HEK293 (cell line): Measurements from ENCODE around the gene ACVRL1.

ENCODE experiments used
- CTCF ChIA-PET: fragments of 350-600 bp; formaldehyde crosslinking; extraction: SDS; loops from one replicate; lab custom pipeline; 2021; ENCODE audit warnings: antibody characterized with exemption; lab: Yijun Ruan, JAX
- POLR2A ChIA-PET: fragments of 300-600 bp; formaldehyde crosslinking; extraction: SDS; loops from one replicate; lab custom pipeline; 2020; ENCODE audit warnings: antibody characterized with exemption, inconsistent platforms; lab: Yijun Ruan, JAX
- H3K27ac ChIP-seq: fragments of 200-500 bp; sonication (Bioruptor generic); 2 replicates; pipeline ENCODE4 v1.5.1; 2014; ENCODE audit warnings: low read depth, low read length, control low read depth, inconsistent platforms; ENCODE audit errors: extremely low read depth
- H3K36me3 ChIP-seq, 2 experiments: fragments of 200-500 bp in 1 of 2; sonication (Bioruptor generic) in 1 of 2; 1 replicate in 1 of 2; 2 replicates in 1 of 2; pipeline ENCODE4 v1.5.1; 2014 to 2017; ENCODE audit warnings: inconsistent platforms in 2 of 2, low read length in 2 of 2; ENCODE audit not compliant: control insufficient read depth in 2 of 2, insufficient read depth in 1 of 2
- H3K4me1 ChIP-seq: fragments of 200-500 bp; sonication (Bioruptor generic); 2 replicates; pipeline ENCODE4 v1.5.1; 2014; ENCODE audit warnings: mild to moderate bottlenecking, low read length, inconsistent platforms; ENCODE audit not compliant: control insufficient read depth, insufficient read depth
- H3K4me3 ChIP-seq: 2 replicates; pipeline ENCODE4 v1.5.1; 2011; ENCODE audit warnings: low read depth, mild to moderate bottlenecking, control low read depth, low read length, moderate library complexity
- H3K9me3 ChIP-seq: fragments of 200-500 bp; sonication (Bioruptor generic); 2 replicates; pipeline ENCODE4 v1.5.1; 2014; ENCODE audit warnings: low read depth, low read length, inconsistent platforms; ENCODE audit not compliant: control insufficient read depth, insufficient read depth
- BCL11B ChIP-seq: fragments of 450-650 bp; formaldehyde crosslinking; IDR thresholded peaks from 2 replicates; pipeline ENCODE4 v1.5.1; 2016; ENCODE audit warnings: low read depth, missing biosample characterization, missing genetic modification characterization
- GLI2 ChIP-seq: fragments of 450-650 bp; formaldehyde crosslinking; IDR thresholded peaks from 2 replicates; pipeline ENCODE4; 2017; ENCODE audit warnings: missing biosample characterization, missing genetic modification characterization, low read depth, borderline replicate concordance
- GLIS1 ChIP-seq: fragments of 450-650 bp; formaldehyde crosslinking; IDR thresholded peaks from 2 replicates; pipeline ENCODE4 v1.5.1; 2016; ENCODE audit warnings: missing biosample characterization, missing genetic modification characterization
- YY2 ChIP-seq: fragments of 450-650 bp; formaldehyde crosslinking; IDR thresholded peaks from 2 replicates; pipeline ENCODE4 v1.5.1; 2016; ENCODE audit warnings: missing biosample characterization, missing genetic modification characterization
- ZNF223 ChIP-seq: fragments of 450-650 bp; formaldehyde crosslinking; IDR thresholded peaks from 2 replicates; pipeline ENCODE4 v1.5.1; 2016; ENCODE audit warnings: missing biosample characterization, missing genetic modification characterization
- ZNF239 ChIP-seq: fragments of 450-650 bp; formaldehyde crosslinking; IDR thresholded peaks from 2 replicates; pipeline ENCODE4 v1.5.1; 2016; ENCODE audit warnings: missing biosample characterization, missing genetic modification characterization
- ZNF311 ChIP-seq: fragments of 450-650 bp; formaldehyde crosslinking; IDR thresholded peaks from 2 replicates; pipeline ENCODE4 v1.5.1; 2017; ENCODE audit warnings: missing biosample characterization, missing genetic modification characterization, borderline replicate concordance
- ZNF350 ChIP-seq: fragments of 450-650 bp; formaldehyde crosslinking; IDR thresholded peaks from 2 replicates; pipeline ENCODE4 v1.5.0; 2017; ENCODE audit warnings: missing biosample characterization, mild to moderate bottlenecking, missing genetic modification characterization
- ZNF416 ChIP-seq: fragments of 450-650 bp; formaldehyde crosslinking; IDR thresholded peaks from 2 replicates; pipeline ENCODE4 v1.5.1; 2016; ENCODE audit warnings: missing biosample characterization, missing genetic modification characterization
- ZNF658 ChIP-seq: fragments of 450-650 bp; formaldehyde crosslinking; IDR thresholded peaks from 2 replicates; pipeline ENCODE4; 2016; ENCODE audit warnings: missing biosample characterization, missing genetic modification characterization
- ZNF660 ChIP-seq: fragments of 450-650 bp; IDR thresholded peaks from 2 replicates; pipeline ENCODE4 v1.5.1; 2018; ENCODE audit warnings: missing biosample characterization, mild to moderate bottlenecking, missing genetic modification characterization
- ZNF837 ChIP-seq: fragments of 450-650 bp; formaldehyde crosslinking; IDR thresholded peaks from 2 replicates; pipeline ENCODE4 v1.5.1; 2016; ENCODE audit warnings: missing biosample characterization, missing genetic modification characterization
- TF ChIP-seq, protein P1 (sequence below): fragments of 450-650 bp; formaldehyde crosslinking; IDR thresholded peaks from 2 replicates; pipeline ENCODE4 v1.5.1; 2016; ENCODE audit warnings: missing biosample characterization, missing genetic modification characterization
- TF ChIP-seq, protein P2 (sequence below): fragments of 450-650 bp; formaldehyde crosslinking; IDR thresholded peaks from 2 replicates; pipeline ENCODE4 v1.5.1; 2016; ENCODE audit warnings: missing biosample characterization, missing genetic modification characterization
- TF ChIP-seq, protein P3 (sequence below): fragments of 450-650 bp; formaldehyde crosslinking; IDR thresholded peaks from 2 replicates; pipeline ENCODE4 v1.5.1; 2016; ENCODE audit warnings: missing biosample characterization, missing genetic modification characterization
- TF ChIP-seq, protein P4 (sequence below): fragments of 450-650 bp; formaldehyde crosslinking; IDR thresholded peaks from 2 replicates; pipeline ENCODE4 v1.5.0; 2017; ENCODE audit warnings: missing biosample characterization, missing genetic modification characterization, borderline replicate concordance
- TF ChIP-seq, protein P5 (sequence below): fragments of 450-650 bp; formaldehyde crosslinking; optimal IDR thresholded peaks from 2 replicates; pipeline ENCODE3; 2016; ENCODE audit warnings: missing biosample characterization, mild to moderate bottlenecking, missing genetic modification characterization

ACVRL1 gene

DNA sequence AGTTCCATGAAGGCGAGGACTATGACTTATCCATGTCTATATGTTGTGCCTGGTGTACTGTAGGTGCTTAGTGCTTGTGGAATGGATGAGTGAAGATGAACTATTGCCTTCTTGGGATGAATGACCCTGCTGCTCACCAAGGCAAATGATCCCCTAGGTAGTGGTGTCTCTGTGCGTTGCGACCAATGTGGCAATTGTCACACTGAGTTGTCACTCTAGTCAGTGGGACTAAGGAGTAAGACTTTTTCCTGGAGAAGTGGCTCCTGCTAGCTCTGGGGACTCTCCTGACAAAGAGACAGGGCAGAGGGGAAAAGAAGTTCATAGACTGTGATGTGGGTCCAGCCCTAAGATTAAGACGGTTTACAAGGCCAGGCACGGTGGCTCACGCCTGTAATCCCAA is 40.8 kb downstream of the ACVRL1 start:
- Histone ChIP-seq H3K9me3 (no peaks in the 10 kb centered on the region), H3K36me3 (no peaks in the 10 kb centered on the region), H3K27ac (no peak overlapping the region), H3K4me1 (no peaks in the 10 kb centered on the region), H3K4me3 (no peak overlapping the region)
- ChIA-PET CTCF (interaction anchor here (1.0 kb wide), 1 partner anchor 30 kb away, joined by 4 read pairs; no protein-coding TSS in a partner anchor), POLR2A (no interaction called here)
- TF ChIP-seq ZNF223 (tag by site-specific recombination) (no peak), GLI2 (tag by site-specific recombination) (no peak), GLIS1 (tag by site-specific recombination) (no peak), ZNF837 (no peak), ZNF658 (no peak), ZNF311 (tag by site-specific recombination) (no peak), ZNF660 (tag by site-specific recombination) (no peak), ZNF239 (no peak)
- TF ChIP-seq, protein P1, sequence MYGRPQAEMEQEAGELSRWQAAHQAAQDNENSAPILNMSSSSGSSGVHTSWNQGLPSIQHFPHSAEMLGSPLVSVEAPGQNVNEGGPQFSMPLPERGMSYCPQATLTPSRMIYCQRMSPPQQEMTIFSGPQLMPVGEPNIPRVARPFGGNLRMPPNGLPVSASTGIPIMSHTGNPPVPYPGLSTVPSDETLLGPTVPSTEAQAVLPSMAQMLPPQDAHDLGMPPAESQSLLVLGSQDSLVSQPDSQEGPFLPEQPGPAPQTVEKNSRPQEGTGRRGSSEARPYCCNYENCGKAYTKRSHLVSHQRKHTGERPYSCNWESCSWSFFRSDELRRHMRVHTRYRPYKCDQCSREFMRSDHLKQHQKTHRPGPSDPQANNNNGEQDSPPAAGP (tag by site-specific recombination): no peak
- TF ChIP-seq, protein P2, sequence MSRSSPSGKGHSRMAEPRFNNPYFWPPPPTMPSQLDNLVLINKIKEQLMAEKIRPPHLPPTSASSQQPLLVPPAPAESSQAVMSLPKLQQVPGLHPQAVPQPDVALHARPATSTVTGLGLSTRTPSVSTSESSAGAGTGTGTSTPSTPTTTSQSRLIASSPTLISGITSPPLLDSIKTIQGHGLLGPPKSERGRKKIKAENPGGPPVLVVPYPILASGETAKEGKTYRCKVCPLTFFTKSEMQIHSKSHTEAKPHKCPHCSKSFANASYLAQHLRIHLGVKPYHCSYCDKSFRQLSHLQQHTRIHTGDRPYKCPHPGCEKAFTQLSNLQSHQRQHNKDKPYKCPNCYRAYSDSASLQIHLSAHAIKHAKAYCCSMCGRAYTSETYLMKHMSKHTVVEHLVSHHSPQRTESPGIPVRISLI (tag by site-specific recombination): no peak
- TF ChIP-seq, protein P3, sequence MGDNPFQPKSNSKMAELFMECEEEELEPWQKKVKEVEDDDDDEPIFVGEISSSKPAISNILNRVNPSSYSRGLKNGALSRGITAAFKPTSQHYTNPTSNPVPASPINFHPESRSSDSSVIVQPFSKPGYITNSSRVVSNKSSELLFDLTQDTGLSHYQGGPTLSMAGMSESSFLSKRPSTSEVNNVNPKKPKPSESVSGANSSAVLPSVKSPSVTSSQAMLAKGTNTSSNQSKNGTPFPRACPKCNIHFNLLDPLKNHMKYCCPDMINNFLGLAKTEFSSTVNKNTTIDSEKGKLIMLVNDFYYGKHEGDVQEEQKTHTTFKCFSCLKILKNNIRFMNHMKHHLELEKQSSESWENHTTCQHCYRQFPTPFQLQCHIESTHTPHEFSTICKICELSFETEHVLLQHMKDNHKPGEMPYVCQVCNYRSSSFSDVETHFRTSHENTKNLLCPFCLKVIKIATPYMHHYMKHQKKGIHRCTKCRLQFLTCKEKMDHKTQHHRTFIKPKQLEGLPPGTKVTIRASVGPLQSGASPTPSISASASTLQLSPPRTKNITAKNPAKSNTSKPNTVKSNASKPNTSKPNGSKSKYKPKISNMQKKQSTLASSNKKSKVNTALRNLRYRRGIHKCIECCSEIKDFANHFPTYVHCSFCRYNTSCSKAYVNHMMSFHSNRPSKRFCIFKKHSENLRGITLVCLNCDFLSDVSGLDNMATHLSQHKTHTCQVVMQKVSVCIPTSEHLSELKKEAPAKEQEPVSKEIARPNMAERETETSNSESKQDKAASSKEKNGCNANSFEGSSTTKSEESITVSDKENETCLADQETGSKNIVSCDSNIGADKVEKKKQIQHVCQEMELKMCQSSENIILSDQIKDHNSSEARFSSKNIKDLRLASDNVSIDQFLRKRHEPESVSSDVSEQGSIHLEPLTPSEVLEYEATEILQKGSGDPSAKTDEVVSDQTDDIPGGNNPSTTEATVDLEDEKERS (tag by site-specific recombination): no peak
- TF ChIP-seq, protein P4, sequence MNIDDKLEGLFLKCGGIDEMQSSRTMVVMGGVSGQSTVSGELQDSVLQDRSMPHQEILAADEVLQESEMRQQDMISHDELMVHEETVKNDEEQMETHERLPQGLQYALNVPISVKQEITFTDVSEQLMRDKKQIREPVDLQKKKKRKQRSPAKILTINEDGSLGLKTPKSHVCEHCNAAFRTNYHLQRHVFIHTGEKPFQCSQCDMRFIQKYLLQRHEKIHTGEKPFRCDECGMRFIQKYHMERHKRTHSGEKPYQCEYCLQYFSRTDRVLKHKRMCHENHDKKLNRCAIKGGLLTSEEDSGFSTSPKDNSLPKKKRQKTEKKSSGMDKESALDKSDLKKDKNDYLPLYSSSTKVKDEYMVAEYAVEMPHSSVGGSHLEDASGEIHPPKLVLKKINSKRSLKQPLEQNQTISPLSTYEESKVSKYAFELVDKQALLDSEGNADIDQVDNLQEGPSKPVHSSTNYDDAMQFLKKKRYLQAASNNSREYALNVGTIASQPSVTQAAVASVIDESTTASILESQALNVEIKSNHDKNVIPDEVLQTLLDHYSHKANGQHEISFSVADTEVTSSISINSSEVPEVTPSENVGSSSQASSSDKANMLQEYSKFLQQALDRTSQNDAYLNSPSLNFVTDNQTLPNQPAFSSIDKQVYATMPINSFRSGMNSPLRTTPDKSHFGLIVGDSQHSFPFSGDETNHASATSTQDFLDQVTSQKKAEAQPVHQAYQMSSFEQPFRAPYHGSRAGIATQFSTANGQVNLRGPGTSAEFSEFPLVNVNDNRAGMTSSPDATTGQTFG: no peak

DNA sequence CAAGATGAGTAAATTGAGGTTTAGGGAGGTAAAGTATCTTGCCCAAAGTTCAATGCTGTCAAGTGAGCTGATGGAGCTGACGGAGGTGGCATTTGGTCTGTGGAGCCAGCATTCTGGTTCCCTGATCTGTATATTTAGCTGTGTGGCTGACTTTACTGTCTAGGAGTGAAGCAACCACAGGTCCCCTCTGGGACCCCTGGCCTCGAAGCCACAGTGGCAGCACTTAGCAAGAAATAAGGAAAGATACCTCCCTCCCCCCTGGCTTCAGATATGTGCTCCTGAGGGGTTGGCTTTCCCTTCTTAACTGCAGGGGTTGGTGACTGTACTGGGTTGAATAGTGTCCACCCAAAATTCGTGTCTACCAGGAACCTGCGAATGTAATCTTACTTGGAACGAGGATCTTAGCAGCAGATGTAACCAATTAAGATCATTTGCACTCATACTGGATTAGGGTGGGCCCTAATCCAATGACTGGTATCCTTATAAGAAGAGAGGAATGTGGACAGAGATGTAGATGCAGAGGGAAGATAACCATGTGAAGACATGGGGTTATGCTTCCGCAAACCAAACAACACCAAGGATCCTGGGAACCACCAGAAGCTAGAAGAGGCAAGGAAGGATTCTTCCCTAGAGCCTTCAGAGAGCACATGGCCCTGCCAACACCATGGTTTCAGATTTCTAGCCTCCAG is 42.2 kb downstream of the ACVRL1 start:
- H3K36me3 ChIP-seq: no peaks in the 10 kb centered on the region
- no peaks in the 10 kb centered on the region for H3K9me3 ChIP-seq
- POLR2A ChIA-PET: interaction anchor here (0.6 kb wide), 1 partner anchor 732 kb away, joined by 6 read pairs; the partner anchor contains the start of gene POU6F1
- no peak overlapping the region for H3K27ac ChIP-seq
- peaks cover 6% of the 10 kb centered on the region for H3K4me1 ChIP-seq
- no peak overlapping the region for H3K4me3 ChIP-seq
- TF ChIP-seq YY2 (tag by site-specific recombination) (no peak), ZNF416 (tag by site-specific recombination) (no peak), ZNF350 (tag by site-specific recombination) (no peak), BCL11B (tag by site-specific recombination) (no peak)
- TF ChIP-seq, protein P5, sequence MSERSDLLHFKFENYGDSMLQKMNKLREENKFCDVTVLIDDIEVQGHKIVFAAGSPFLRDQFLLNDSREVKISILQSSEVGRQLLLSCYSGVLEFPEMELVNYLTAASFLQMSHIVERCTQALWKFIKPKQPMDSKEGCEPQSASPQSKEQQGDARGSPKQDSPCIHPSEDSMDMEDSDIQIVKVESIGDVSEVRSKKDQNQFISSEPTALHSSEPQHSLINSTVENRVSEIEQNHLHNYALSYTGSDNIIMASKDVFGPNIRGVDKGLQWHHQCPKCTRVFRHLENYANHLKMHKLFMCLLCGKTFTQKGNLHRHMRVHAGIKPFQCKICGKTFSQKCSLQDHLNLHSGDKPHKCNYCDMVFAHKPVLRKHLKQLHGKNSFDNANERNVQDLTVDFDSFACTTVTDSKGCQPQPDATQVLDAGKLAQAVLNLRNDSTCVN: peak; percentile 10
- CTCF ChIA-PET: interaction anchor here (0.6 to 3.5 kb wide), 8 partner anchors 14 to 76 kb away, joined by 3 to 19 read pairs (median 4); no protein-coding TSS in a partner anchor
